NCI-H2196 (cell line): Measurements from ENCODE around the gene TMEM80.
A peak's percentile ranks its signal among the peaks of the same experiment; 100 is the strongest.

Source experiments
- DNase-seq: peaks from one replicate; lab custom pipeline; 2025; ENCODE audit not compliant: unreplicated experiment; lab: John Stamatoyannopoulos, UW

Gene TMEM80

DNA sequence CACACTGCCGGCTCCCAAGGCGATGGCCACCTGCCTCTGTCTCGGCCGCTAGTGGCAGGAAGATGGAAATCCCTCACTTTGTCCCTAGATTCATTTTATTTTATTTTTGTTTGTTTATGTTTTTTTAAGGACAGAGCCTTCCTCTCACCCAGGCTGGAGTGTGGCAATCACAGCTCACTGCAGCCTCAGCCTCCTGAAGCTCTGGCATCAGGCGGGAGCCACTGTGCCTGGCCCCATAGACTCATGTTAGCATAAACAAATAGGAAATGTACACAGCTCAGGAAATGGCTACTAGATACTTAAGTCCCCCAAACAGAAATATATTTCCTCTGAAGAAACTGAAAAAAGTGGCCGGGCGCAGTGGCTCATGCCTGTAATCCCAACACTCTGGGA, 3.5 kb downstream of the TMEM80 start:
- no peak for DNase-seq

DNA sequence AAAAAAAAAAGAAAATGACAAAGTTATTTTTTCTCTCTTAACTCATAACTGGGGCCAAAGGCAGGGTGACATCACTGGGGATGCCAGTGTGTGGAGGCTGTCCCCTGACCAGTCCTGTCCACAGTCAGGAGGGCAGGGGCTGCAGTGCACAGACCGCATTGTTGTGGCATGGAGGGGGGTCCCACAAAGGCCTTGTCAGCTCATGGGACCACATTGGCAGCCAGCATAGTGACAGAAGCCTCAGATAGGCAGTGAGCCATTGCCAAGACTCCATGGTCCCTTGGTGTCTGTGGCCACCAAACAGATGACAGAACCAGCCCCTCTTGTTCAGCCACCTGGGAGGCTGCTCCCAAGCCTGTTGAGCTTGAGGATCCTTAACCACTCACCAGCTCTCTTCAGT, 4.1 kb downstream of the TMEM80 start:
- DNase-seq: no peak

DNA sequence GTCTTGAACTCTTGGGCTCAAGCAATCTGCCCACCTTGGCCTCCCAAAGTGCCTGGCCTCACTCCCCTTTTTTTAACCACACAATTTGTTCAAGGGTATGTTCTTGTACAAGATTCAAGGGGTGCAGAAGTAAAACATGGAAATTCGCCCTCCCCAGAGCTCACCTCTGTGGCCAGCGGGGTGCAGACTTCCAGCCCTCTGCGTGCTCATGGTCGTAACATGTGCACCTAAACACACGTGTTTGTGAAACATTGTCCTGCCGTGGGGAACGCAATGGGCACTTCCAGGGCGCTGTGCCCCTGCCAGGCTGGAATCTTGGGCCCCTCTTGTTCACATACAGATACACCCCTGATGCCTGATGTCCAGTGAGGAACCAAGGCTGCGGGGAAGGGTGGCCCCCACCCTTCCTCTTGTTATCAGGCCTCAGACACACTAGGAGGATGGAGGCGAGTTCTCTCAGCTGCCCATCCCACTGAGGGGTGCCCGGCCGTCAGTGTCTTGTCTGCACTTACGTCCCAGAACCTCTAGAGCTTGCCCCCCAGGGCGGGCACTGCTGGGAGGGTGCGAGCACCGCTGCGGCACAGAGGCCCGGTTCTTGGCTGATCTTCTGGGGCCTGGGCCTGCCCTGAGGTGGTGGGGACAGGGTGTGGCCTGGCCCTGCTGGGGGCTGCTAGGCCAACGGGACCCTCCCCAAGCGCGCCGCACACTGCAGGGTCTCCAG, 6.3 kb downstream of the TMEM80 start:
- DNase-seq: no peak

DNA sequence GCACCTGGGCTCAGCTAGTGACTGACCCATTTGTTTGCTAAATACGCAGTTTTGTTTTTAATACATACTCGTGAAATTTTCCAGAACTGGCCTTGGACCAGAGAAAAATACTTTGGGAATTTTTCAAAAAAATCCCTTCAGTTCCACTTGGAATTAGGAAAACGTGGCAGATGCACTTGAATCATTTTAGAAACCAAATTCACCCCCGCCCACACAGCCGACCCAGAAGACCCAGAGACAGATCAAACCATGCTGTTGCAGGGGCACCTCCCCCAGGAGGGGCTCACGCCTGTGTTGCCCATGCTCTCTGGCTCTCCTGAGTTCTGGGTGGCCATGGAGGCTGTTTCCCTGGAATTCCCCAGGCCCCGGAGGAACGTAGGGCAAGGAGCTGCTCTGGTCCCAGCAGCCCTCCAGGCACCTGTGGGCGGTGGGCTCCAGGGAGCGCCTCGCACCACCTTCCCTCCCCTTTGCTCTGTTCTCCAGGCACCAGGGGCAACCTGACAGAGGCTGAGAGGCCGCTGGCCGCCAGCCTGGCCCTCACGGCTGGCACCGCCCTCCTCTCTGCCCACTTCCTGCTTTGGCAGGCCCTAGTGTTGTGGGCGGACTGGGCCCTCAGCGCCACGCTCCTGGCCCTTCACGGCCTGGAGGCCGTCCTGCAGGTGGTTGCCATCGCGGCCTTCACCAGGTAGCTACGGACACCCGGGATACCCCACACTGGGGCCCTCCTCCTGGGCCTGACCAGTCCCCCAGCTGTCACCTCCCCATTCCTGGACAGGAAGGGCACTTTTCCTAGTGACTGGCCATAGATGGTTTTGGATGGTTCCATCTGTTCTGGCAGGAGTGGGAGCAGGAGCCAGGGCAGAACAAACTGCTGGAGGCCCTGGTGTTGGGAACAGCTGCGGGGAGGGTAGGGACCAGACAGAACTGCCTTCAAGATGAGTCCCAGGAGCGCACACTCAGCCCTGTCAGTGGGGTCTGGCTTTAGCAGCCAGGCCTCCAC, 7.1 kb downstream of the TMEM80 start:
- peak; percentile 79 for DNase-seq

DNA sequence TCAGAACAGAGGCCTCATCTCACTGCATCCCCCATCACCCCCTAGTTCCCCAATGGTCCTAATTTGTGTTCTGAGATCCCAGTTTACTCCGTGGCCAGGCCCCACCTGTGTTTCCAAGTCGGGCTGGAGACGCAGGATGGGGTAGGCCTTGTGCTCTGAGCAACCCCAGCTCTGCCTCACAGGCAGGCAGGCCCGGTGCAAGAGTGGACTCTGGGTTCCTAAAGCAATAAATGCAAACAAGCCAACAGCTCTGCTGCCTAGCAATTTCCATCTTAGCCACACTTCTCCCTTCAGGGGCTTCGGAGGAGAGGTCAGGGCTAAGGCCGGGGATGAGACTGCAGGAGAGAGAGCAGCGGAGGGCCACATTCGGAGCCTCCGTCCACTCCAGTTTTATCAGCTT, 7.9 kb downstream of the TMEM80 start:
- no peak for DNase-seq

DNA sequence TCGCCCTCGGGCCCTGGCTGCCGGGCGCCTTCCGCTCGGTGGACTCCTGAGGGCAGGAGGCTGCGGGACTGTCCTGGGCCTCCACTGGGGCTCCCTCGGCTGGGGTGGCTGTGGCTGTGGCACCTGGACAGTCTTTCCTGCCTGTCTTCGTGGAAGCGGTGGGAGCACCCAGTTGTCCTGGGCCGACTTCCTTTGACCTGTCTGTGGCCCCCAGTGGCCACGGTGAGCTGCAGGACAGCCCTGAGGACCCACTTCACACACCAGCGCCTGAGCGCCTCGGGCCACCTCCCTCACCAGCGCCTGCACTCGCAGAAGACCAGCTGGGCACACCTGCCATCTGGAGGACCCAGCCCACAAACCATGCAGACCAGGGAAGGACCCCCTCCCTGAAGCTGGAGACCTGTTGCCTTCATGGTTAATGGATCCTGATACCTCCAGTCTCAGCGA, 8.6 kb downstream of the TMEM80 start:
- DNase-seq: no peak

DNA sequence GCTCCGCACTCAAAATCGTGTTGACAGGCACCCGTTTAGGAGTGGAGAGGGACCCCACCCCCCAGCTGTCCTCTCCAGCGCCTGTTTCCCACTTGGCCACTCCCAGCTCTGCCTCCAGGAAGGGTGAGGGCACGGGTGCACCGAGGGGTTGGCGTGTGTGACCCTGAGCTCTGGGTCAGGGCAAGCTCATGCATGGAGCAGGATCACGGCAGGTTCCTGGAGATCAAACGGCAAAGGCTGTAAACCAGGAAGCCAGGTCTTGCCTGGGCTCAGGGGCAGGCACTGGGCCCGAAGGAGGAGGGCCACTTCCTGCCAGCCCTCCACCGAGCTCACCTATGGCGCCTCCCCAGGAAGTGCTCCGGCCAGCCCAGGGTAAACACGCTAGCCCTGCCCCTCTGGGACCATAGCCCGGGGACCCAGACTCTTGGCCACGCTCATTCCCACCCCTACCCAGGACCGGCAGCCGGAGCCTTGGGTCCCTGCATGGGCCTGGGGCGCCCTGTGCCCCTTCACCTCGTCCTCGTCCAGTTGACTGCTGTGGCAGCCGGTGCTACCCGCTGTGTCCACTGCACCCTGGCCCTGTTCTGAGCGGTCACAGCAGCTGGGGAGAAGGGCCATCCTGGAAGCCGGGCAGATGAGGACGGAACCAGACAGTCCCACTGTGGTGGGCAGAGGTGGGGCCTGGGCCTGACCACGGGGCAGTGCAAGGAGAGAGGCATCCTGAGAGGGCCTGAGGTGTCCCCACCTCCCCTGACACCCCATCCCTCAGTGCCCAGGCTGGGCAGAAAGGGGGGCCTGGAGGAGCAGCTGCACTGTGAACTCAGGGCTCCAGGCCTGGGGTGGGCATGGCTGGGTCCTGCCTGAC, 9.4 kb downstream of the TMEM80 start:
- peak; percentile 70 for DNase-seq

DNA sequence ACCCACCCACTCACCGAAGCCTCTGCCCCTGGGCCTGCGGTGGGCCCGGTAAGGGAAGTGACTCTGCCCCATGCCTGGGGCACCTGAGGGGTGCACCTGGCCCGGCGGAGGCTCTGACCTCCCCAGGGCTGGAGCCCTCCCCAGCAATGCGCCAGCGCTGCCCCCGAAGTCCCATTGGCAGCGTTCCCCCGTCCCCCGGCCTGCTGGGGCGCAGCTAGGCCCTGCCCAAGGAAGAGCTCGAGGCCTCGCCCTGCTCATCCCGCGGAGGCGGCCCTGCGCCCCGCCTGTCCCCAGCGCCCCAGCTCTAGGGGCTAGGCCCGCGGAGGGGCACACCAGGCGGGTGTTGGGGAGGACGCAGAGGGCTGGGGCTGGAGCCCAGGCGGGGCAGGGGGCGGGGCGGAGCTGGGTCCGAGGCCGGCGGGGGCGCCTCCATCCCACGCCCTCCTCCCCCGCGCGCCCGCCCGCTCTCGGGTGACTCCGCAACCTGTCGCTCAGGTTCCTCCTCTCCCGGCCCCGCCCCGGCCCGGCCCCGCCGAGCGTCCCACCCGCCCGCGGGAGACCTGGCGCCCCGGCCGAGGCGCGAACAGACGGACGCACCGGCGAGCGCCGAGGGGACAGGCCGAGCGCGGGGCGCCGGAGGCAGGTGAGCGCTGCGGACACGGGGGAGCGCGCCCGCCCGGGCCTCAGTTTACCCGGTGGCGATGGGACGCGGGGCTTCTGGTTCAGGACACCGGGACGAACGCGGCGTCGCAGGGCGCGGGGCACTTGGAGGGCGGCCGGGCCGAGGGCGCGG, 10.2 kb downstream of the TMEM80 start, which contains the start of gene EPS8L2:
Gene EPS8L2 (plus strand): TSS at position 586 of the 793 bp plus-strand sequence. CDS start 3,177 bp downstream, outside the sequence.
- DNase-seq: no peak

DNA sequence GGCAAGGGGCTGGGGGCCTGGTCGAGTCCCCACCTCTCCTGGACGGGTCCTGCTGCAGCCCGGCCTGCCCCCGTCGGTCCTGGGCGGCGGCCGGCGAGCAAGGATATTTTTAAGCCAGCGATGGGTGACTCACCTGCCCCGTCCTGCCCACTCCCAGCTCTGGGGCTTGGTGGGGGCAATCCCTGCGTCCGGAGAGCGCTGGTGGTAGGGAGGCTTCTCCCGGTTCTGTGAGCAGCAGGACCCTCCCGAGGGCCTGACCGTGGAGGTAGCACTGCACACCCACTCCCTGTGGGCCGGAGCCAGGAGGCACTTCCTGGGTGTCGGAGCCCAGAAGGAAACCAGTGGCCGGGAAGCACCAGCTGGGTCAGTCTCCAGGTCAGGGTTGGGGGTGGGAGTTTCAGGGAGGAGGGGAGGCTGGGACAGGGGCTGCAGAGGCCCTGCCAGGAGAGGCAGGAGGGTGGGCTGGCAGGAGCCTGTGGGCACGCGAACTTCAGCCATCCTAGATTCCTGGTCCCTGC, 10.9 kb downstream of the TMEM80 start:
- DNase-seq: no peak

DNA sequence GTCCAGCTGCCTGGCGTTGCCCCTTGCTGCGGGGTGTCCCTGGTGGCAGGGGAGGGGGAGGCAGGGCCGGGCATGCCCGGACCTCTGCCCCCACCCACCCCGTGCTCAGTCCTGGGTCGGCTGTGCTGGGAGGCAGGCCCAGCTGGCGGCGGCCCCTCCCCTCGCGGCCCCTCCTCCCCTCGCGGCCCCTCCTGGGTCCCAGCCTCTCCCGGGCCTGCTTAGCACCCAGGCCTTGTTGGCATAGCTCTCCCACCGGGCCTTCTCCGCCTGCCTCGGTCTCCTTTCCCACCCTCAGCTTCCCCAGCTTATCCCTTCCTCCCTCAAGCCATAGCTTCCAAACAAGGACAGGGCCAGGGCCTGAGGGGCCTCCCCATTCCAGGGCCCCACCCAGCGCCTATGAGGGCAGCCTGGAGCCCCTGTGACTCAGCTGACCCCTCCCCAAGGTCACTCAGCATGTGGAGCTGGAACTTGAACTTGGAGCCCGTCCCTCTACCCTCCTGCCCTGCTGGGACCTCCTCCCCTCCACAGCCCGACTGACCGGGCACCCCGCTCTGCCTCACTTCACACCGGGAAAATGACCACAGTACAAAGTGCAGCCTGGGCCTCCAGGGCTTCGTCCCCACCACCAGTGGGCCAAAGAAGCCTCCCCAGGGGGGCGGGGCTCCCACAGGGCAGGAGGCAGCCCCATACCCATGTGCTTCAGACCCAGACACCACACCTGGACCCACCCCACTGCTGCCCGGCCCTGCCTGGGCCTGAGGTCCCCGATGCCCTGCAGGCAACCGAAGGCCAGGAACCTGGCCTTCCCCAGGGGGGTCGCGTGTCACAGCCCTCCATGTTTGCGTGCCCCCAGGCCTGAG, 11.6 kb downstream of the TMEM80 start:
- DNase-seq: no peak

DNA sequence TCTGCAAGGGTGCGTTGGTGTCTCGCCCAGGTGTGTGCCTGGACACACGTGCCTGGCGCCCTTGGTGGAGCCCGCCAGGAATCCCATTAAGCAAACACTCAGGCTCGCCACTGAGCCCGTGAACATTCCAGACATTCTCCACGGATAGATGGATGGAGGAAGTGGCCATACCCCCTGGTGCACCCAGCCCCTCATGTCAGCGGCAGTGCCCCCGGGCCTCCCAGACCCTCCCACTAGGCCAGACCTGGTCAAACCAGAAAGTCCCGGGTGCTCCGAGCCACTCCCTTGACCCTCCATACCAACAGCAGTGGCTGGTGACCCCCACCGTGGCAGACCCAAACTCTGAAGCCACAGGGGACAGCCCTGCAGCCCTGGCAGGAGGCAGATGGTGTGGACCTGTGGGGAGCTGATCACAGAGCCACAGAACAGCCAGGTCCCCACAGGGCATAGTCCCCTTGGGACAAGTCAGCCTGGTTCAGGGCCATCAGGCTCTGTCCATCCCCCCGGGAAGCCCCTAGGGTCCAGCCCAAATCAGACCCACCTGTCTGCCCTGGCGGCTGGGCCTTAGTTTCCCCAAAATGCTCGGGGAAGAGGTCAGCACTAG, 12.3 kb downstream of the TMEM80 start:
- no peak for DNase-seq

DNA sequence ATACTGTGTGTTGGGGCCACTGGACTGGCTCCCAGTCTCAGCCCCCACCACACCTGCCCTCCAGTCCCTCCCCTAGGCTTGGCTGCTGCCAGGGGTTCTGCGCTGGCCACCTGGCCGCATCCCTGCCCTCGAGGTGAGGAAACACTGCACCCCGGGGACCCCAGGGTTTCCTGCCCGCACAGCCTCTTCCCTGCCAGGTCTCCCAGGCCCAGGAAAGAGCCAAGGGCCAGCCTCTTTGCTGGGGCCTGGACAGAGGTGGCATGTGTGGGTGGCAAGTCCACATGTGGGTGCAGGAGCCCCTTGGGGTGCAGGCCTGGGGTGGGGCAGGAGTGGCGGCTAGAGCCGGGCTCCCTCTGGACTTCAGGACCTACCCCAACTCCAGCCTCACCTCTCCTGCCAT, 12.9 kb downstream of the TMEM80 start:
- no peak for DNase-seq

DNA sequence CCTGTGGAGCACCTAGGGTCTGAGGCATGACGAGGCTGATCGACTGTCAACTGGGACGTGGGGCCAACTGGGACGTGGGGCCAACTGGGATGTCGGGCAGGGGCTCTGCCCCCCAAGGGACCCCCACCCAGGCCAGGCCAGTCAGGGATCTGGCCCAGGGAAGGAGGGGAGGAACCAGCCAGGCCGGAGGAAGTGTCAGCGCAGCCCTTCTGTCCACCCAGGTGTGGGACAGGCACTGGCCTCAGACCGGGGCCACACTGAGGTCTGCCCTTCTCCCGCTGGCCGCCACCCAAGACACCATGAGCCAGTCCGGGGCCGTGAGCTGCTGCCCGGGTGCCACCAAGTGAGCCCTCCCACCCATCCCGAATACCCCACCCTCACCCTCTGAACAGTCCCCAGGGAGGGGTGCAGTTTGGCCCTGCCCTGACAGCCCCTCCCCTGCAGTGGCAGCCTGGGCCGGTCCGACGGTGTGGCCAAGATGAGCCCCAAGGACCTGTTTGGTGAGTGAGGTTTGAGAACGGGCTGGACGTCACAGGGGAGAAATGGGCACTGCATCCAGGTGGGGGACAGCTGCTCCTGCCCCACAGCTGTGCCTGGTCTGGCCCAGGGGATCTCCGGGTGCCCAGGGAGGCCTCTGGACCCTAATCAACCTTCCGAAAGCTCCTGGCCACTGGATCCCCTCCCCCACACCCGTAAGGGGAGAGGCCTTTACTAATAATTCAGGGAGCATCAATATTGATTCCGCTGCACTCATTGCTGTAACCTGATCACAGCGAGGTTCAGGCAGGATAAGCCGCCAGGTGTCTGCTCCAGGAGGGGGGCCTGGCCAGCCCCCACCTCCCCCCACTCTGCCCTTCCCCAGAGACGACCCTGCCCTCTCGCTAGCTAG, 13.7 kb downstream of the TMEM80 start:
- no peak for DNase-seq

DNA sequence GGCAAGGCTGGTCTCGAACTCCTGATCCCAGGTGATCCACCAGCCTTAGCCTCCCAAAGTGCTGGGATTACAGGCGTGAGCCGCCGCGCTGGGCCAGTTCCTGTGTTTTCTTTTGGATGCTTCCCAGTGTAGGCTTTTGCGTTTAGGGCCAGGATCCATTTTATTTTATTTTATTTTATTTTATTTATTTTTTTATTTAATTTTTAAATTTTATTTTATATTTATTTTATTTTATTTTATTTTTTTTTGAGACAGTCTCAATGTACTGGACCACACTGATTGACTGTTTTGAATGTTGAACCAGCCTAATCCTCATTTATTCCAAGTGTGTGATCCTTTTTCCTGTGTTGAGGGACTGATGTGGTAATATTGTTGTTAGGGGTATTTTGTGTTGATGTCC, 18.8 kb downstream of the TMEM80 start:
- no peak for DNase-seq

DNA sequence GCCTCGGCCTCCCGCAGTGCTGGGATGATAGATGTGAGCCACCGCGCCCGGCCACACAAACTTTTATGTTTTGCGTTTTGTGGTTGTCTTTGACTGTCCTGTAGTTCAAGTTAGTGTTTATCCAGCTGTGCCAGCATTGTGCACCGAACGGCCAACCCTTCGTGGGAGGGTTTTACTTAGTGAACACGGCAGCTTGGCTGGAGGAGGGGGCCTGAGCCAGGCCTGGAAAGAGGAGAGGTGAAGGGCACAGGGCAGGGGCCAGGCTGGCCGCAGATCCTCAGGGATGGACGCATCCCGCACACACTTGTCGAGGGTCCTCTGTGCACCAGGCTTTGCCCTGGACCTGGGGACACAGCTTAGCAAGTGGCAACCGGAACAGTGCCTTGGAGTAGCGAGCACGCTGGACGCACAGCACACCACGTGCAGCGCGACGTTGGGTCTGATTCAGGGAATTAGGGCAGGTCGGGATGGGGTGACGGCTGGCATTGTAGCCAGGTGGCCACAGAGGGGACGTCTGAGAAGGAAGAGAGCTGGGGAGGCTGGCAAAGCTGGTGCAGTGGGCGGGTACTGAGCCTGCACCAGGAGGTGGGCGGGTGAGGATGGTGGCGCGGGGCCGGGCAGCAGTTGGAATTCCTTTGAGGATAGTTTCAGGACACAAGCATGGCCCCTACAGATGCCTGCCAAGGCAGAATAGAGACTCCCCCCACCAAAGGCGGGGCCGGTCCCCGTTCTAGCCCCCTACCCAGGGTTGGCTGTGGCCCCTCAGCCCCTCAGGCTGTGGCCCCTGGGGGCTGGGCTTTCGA, 23.8 kb downstream of the TMEM80 start:
- DNase-seq: no peak

DNA sequence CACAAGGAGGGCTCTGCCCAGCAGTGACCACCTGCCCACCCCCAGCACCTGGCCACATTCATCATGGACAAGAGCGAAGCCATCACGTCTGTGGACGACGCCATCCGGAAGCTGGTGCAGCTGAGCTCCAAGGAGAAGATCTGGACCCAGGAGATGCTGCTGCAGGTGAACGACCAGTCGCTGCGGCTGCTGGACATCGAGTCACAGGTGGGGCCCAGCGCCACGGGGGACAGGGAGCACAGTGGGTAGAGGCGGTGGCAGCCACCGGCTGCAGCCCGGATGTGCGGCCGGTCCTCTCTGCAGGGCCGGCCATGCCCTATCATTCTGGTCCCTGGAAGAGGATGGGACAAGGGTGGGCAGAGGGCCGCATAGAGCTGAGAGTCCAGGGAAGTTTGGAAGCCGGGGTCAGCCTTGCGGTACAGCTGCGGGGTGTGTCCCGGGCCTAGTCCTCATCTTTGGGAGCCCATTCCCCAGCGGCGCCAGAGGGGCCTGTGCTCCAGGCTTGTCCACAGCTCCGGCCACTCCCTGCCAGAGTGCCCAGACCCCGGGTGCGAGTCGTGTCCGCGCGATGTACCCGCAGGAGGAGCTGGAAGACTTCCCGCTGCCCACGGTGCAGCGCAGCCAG, 24.5 kb downstream of the TMEM80 start:
- DNase-seq: no peak
